Erythroblast (primary cell): ENCODE measurements around the gene ZNF500.

Experiments used
- GATA1 ChIP-seq: IDR thresholded peaks from 2 replicates; pipeline ENCODE4 v1.6.1; 2011; ENCODE audit warnings: low read depth, mild to moderate bottlenecking, control low read depth, low read length, moderate library complexity
- POLR2A ChIP-seq: IDR thresholded peaks from 2 replicates; pipeline ENCODE4 v1.6.1; 2011; ENCODE audit warnings: mild to moderate bottlenecking, low read length

DNA sequence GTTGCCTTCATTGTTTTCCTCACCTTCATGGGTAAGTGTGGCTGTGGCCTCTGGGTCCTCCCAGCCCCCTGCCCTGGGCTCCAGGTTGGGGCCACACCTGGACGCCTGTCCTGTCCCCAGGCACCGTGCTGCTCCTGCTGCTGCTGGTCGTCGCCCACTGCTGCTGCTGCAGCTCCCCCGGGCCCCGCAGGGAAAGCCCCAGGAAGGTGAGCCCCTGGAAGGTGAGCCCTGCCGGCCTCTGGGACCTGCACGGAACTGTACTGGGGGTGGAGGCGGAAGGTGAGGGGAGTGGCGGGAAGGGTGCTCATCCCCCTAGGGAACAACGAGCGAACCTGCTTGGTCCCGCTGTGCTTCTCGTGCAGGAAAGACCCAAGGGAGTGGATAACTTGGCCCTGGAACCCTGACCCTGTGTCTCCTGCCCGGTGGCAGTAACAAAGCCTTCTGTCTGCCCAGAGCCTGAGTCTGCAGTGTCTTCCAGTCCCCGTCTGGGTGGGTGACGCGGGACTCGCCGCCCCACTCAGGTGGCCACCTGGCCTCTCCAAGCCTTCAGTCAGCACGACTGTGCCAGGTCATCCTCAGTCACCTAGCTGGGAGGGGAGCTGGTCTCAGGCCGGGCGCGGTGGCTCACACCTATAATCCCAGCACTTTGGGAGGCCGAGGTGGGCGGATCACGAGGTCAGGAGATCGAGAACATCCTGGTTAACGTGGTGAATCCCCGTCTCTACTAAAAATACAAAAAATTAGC is 29.0 kb upstream of the ZNF500 start:
- TF ChIP-seq POLR2A (no peak), GATA1 (no peak)
